Body of pancreas (tissue), 4 donors: ENCODE results near the gene C9orf152. TPM values are rescaled to one million over a fixed set of nuclear protein-coding genes. Genes with fewer than 3 reads are reported as not detected.

Source experiments
- ATAC-seq: fragments of 150-250 bp; one replicate; pipeline ENCODE4 v1.9.1; 2016
- DNase-seq, 4 donors: peaks; one replicate each; pipeline ENCODE4 v3.0.0-alpha.2; 2019
- H3K27ac ChIP-seq, 4 donors: fragments of 200-600 bp; sonication (generic); 1 replicate in 3 of 4; 2 replicates in 1 of 4; pipeline versions ENCODE4 v1.5.1 to v1.6.1; 2016 to 2019; ENCODE audit warnings: mild to moderate bottlenecking in 1 of 4, mixed read lengths in 1 of 4, moderate library complexity in 1 of 4
- H3K27me3 ChIP-seq, 2 donors: fragments of 200-600 bp; sonication (generic); one replicate each; pipeline ENCODE4 v1.6.0; 2016; ENCODE audit warnings: mild to moderate bottlenecking in 1 of 2
- H3K36me3 ChIP-seq, 2 donors: fragments of 200-600 bp; sonication (generic); replicated peaks in 1 of 2; 2 replicates each; pipeline ENCODE4 v1.5.1; 2016; ENCODE audit warnings: low read depth in 2 of 2; ENCODE audit not compliant: insufficient read depth in 1 of 2
- H3K4me1 ChIP-seq: fragments of 200-600 bp; sonication (generic); one replicate; pipeline ENCODE4 v1.6.0; 2016
- H3K4me3 ChIP-seq, 2 donors: fragments of 200-600 bp; sonication (generic); 1 replicate in 1 of 2; 2 replicates in 1 of 2; pipeline ENCODE4 v1.5.1; 2016 to 2019
- H3K9me3 ChIP-seq, 3 donors: fragments of 200-600 bp; sonication (generic); 1 replicate in 2 of 3; 2 replicates in 1 of 3; pipeline ENCODE4 v1.5.1; 2016
- POLR2A ChIP-seq, 3 donors: fragments of 450-650 bp; IDR thresholded peaks; one replicate each; pipeline ENCODE4 v1.6.1; 2016; ENCODE audit warnings: antibody characterized with exemption in 3 of 3, mild to moderate bottlenecking in 2 of 3
- WGBS, 2 donors: methylation state at CpG; one replicate each; pipeline ENCODE4 v1.1.5; 2017; 5-methylcytosine and 5-hydroxymethylcytosine counted together
- intact Hi-C: fragments of 100-400 bp; cut with DNase I; formaldehyde crosslinking; loops from one replicate; pipeline ENCODE4 v1.15.1; 2023
- total RNA-seq, 2 donors: library from RNA; depleted of rRNA; stranded (reverse); fragments of >200 nt; gene quantifications; one replicate each; pipeline ENCODE4 v1.1.0, GENCODE V29; 2016
- TF ChIP-seq, protein P1 (sequence below), 7 experiments: fragments of 450-650 bp in 4 of 7; fragments of 200-600 bp in 3 of 7; sonication (generic) in 3 of 7; IDR thresholded peaks; one replicate each; pipeline ENCODE4 v1.5.1; 2016 to 2019; ENCODE audit warnings: antibody characterized with exemption in 7 of 7

Gene C9orf152
- total RNA-seq, 2 donors from 2014 or later, result 0.33 to 3.4 TPM

DNA sequence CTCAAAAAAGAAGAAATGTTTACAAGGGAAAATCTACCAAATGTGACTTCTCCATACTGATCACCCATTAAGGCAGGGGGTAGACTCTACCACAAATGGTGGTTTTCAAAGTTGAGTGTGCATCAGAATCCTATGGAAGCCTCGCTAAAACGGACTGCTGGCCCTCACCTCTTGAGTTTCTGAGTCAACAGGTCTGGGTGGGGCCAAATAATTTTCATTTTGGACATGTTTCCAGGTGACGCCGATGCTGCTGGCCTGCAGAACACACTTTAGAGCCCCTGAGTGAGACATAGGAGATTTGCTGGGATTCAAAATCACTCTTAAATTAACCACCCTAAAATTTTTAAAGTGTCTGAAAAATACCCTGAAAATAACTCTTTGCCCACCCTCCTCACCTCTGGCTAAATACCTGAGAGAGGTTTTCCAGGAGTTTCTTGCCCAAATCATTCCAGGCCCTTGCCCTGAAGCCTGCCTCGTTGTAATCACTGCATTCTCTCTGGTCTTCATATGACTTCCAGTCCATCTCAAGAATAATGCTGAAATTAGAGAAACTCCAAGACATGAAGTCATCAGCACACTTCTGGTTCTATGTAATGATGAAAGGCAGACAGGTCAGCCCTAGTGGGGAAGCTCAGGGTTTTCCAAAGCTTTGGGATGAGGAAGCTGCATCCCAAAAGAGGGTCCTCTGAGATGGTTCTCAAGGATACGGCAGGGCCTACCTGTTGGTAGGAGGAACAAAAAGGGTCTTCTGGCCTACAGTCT, 18.2 kb downstream of the C9orf152 start:
- intact Hi-C loops, result no loop called here
- no peak for DNase-seq
- H3K9me3 ChIP-seq, result no peaks in the 10 kb centered on the region
- TF ChIP-seq, protein P1, sequence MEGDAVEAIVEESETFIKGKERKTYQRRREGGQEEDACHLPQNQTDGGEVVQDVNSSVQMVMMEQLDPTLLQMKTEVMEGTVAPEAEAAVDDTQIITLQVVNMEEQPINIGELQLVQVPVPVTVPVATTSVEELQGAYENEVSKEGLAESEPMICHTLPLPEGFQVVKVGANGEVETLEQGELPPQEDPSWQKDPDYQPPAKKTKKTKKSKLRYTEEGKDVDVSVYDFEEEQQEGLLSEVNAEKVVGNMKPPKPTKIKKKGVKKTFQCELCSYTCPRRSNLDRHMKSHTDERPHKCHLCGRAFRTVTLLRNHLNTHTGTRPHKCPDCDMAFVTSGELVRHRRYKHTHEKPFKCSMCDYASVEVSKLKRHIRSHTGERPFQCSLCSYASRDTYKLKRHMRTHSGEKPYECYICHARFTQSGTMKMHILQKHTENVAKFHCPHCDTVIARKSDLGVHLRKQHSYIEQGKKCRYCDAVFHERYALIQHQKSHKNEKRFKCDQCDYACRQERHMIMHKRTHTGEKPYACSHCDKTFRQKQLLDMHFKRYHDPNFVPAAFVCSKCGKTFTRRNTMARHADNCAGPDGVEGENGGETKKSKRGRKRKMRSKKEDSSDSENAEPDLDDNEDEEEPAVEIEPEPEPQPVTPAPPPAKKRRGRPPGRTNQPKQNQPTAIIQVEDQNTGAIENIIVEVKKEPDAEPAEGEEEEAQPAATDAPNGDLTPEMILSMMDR (IDR thresholded peaks at IDR 0.05), result no peak
- no peak for TF ChIP-seq POLR2A (IDR thresholded peaks at IDR 0.05)
- ATAC-seq, result no peak
- H3K27me3 ChIP-seq, result no peaks in the 10 kb centered on the region
- H3K4me3 ChIP-seq, result no peak overlapping the region
- H3K4me1 ChIP-seq, result peaks cover 85% of the 10 kb centered on the region
- peak overlapping the region; percentile 60 to 80 (median 71) for H3K27ac ChIP-seq
- 83 to 95% methylated on average over 6 of the region's 6 CpGs for WGBS, 2 donors
- no peaks in the 10 kb centered on the region for H3K36me3 ChIP-seq

DNA sequence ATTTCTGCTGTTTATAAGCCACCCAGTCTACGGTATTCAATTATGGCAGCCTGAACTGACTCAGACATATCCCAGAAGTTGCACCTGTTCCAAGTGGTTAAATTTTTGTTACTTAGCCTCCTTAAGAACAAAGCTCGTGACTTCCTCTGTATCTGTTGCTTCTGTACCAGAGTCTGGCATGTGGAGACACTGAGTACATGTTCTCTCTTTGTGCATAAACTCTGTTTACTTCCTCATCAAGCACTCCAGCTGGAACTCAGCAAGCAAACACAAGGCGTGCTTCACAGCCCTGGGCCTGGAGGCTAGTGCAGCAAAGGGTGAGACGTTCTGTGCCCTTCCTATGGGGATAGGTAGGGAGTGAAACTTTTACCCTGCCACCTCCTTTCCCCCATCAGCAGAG, 19.0 kb downstream of the C9orf152 start:
- intact Hi-C loops, result no loop called here
- Histone ChIP-seq H3K27me3 (no peaks in the 10 kb centered on the region), H3K4me3 (no peak overlapping the region), H3K27ac (peak overlapping the region; percentile 60 to 80 (median 73)), H3K36me3 (no peaks in the 10 kb centered on the region), H3K9me3 (no peaks in the 10 kb centered on the region), H3K4me1 (peaks cover 85% of the 10 kb centered on the region)
- TF ChIP-seq POLR2A (IDR thresholded peaks at IDR 0.05), result peak in 2 of 3 donors; percentile 36 to 39
- TF ChIP-seq, protein P1 (IDR thresholded peaks at IDR 0.05), result peak in 1 of 7 experiments; percentile 5
- peak; percentile 89 for ATAC-seq
- WGBS, 2 donors, result 6 to 9% methylated on average over 4 of the region's 4 CpGs
- DNase-seq, result peak; percentile 77 to 90 (median 86)

DNA sequence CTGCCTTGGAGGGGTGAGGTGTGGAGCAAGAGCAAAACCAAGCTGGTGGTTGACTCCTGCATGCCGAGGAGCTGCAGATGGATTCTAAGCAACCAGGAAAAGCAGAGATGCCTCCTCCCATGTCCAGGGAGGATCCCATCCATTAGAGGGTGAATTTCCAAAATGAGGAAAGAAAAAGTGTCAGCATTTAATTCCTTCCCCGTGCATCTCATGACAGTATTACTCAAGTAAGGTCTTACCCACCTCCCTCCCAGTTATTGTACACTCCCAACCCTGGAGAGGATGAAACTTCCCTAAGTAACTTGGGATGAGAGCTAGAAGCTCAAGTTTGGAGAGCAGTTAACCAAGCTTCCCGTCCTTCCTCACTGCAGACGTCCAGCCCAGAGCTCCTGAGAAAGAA, 19.9 kb downstream of the C9orf152 start:
- 69 to 86% methylated on average over 4 of the region's 4 CpGs for WGBS, 2 donors
- peaks cover 85% of the 10 kb centered on the region for H3K4me1 ChIP-seq
- no peaks in the 10 kb centered on the region for H3K36me3 ChIP-seq
- H3K27me3 ChIP-seq, result no peaks in the 10 kb centered on the region
- H3K4me3 ChIP-seq, result no peak overlapping the region
- intact Hi-C loops, result no loop called here
- H3K27ac ChIP-seq, result peak overlapping the region; percentile 54 to 80 (median 69)
- no peak for TF ChIP-seq POLR2A (IDR thresholded peaks at IDR 0.05)
- TF ChIP-seq, protein P1 (IDR thresholded peaks at IDR 0.05), result no peak
- ATAC-seq (no peak), DNase-seq (no peak)
- H3K9me3 ChIP-seq, result no peaks in the 10 kb centered on the region

DNA sequence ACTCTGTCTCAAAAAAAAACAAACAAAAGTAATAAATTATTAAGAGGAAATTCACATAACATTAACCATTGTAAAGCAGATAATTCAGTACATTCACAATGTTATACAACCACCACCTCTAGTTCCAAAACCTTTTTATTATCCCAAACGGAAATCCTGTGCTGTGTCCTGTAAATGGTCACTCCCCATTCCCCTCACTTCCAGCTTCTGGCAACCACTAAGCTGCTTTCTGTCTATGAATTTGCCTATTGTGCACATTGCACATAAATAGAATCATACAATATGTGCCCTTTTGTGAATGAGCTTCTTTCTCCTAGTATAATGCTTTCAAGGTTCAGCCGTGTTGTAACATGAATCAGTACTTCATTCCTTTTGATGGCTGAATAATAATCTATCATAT, 20.8 kb downstream of the C9orf152 start:
- H3K4me3 ChIP-seq, result no peak overlapping the region
- TF ChIP-seq POLR2A (IDR thresholded peaks at IDR 0.05), result no peak
- TF ChIP-seq, protein P1 (IDR thresholded peaks at IDR 0.05), result no peak
- H3K9me3 ChIP-seq, result no peaks in the 10 kb centered on the region
- peaks cover 79% of the 10 kb centered on the region for H3K4me1 ChIP-seq
- H3K36me3 ChIP-seq, result no peaks in the 10 kb centered on the region
- WGBS, 2 donors, result 63 to 78% methylated on average over 2 of the region's 2 CpGs
- no peaks in the 10 kb centered on the region for H3K27me3 ChIP-seq
- no peak overlapping the region for H3K27ac ChIP-seq
- DNase-seq (no peak), ATAC-seq (no peak)
- intact Hi-C loops, result no loop called here

DNA sequence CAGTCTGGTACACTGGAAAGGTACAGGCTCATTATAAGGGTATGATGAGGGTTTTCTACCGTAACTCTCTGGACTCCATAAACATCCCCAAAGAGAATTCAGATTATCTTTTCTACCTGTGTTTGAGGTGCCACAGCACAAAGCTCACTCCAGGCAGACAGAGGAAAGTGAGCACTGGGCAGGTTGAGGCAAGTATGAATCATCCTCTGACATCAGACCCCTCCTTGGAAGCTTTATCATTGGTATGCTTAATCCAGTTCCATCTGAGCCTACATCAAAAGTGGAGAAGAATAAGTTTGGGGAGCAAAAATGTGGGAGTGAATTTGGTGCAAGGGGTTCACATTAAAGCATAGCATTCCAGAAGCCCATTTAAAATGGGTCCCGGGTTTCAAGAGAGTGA, 21.7 kb downstream of the C9orf152 start:
- no peak for ATAC-seq
- intact Hi-C loops, result no loop called here
- no peaks in the 10 kb centered on the region for H3K27me3 ChIP-seq
- DNase-seq, result no peak
- peaks cover 70% of the 10 kb centered on the region for H3K4me1 ChIP-seq
- H3K36me3 ChIP-seq, result no peaks in the 10 kb centered on the region
- no peak overlapping the region for H3K4me3 ChIP-seq
- H3K9me3 ChIP-seq, result no peaks in the 10 kb centered on the region
- 89 to 95% methylated on average over 2 of the region's 2 CpGs for WGBS, 2 donors
- no peak overlapping the region for H3K27ac ChIP-seq
- TF ChIP-seq, protein P1 (IDR thresholded peaks at IDR 0.05), result no peak
